ENCODE measurements around the gene PPP3CA.

DNA sequence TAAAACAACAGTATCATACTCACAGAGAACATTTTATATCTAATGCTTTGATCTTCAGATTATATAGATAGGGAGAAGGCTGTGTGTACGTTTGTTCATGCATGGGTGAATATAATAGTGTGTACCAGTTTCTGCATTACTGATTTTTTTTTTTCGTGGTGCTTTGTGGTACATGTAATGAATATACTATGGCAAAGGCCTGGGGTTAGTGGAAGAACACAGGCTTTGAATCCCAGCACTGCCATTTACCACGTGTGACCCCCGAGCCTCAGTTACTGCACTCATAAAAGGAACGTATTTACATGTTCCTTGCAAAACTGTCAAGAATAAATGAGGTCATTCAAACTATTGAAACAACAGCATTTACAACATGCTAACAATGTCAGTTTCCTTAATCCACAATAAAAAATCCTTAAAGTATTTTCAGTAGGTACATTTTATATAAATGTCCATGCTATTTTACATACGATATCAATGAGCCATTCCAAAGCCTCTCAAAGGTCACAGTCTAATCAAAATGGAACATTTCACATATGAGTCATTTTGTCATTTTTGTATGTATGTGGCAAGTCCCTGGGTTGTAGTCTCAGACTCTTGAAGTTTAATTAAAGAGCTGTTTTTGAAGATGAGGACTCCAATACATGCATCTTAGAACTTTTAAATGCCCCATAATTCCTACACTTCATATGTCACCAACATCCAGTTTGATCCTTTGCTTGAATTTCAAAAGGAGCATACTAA, 242.8 kb downstream of the PPP3CA start:
- no peak for TF ChIP-seq CTCF (IDR thresholded peaks at IDR 0.05)
- TF ChIP-seq EP300 (IDR thresholded peaks at IDR 0.05): no peak
- no peak for TF ChIP-seq POLR2AphosphoS5 (IDR thresholded peaks at IDR 0.05)
- no peak for TF ChIP-seq POLR2A (IDR thresholded peaks at IDR 0.05)
